ENCODE data around the gene ERBB4.
"Not testable (repeated sequence)": the region's sequence is repeated elsewhere in the genome, so short reads cannot be mapped to it uniquely, and the experiment has no call there.

ERBB4 gene

DNA sequence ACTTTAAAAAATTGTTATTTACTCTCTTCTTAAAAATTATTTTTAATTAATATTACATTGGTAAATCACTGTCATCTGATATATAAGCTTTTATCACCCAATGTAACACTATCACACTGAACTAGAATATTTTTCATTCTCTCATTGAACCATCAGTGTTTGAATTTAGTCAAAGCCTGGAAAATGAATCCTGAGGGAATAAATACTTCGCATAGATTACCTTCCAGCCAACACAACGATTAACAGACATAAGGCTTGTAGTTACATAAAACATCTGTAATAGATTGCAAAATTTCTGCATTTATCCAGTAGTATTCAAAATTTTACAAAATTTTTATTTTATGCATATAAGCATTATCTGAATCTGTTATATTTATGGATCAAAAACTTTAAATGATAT is 314.9 kb downstream of the ERBB4 start:
- DNase-seq (ENCODE audit: low read depth): no peak

DNA sequence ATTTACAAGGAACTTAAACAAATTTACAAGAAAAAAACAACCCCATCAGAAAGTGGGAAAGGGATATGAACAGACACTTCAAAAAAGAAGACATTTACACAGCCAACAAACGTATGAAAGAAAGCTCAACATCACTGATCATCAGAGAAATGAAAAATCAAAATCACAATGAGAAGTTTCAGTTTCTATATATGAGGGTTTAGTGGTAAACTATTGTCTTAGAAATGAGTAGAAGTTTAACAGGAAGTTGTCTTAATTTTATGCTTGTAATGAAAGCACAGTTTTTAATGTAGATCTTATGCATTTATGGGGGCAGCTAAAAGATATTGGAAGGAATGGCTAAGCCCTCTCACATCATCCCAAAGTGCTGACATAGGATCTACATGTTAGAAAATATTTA is 325.4 kb downstream of the ERBB4 start:
- no peak for DNase-seq (ENCODE audit: low read depth)

DNA sequence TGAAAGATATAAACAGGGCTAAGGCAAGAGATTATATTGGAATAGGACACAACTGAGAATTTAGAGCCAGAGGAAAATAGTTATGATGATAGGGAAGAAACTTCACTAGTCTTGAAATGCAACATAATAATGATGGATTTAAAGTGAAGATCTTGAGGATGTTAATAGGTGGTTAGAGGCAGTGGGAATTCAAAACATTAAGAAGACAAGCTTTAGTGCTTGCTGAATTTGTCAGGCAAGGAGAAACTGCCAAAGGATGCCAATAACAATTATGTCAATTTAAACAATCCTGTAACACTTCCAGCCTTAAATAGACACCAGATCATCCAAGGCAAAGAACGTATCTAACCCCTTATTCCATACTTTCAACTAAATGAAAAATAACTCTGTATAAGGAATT is 330.1 kb downstream of the ERBB4 start:
- DNase-seq (ENCODE audit: low read depth): no peak

DNA sequence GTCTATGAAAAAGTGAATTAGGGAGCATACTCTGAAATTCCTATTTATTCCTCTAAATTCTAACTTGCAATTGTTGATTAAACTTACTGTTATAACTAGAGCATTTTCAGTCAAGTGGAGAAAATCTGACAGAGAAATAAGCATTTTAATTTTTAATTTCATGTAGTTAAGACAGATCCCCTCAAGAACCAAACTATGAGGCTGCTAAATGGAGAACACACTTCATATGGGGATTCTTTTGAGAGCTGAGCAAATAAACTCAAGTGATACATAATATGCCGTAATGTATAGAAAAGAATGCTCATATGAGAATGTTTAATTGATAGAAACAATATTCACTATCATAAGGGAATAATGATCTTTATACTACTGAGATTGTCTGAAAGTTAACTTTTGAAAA is 340.8 kb downstream of the ERBB4 start:
- DNase-seq (ENCODE audit: low read depth): no peak

DNA sequence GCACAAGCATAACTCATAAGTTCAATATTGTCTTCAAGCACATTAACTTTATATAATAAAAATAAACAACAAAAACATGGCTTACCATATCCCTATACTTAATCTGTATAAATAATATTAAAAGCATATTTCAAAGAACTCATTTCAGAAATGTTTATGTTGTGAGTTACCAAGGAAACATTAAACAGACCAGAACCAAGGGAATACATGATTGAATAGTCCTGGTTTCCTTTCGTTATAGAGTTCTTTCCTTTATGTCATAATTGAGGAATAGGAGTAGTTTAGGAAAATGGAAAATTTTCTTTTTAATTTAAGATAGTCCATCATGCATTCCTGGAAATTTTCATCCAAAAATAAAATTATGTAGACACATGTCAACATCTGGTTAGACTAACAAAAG is 343.0 kb downstream of the ERBB4 start:
- DNase-seq (ENCODE audit: low read depth): no peak

DNA sequence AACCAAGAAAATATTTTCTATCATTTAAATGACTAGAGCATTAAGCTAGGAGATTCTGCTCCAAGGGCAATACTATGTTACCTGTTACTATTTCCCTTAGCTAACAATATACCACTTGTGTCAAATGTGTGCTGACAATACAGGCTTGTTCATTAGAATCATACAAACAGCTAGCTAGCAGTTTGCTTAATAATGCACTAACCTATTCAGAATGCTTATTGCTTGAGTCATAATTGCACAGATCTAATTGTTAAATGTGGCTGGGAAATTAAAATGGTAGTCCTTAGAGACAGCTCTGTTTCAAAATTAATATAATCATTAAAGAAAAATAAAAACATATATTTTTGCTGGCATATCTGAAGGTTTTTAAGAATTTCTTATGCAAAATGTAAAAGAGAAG is 344.2 kb downstream of the ERBB4 start:
- no peak for DNase-seq (ENCODE audit: low read depth)

DNA sequence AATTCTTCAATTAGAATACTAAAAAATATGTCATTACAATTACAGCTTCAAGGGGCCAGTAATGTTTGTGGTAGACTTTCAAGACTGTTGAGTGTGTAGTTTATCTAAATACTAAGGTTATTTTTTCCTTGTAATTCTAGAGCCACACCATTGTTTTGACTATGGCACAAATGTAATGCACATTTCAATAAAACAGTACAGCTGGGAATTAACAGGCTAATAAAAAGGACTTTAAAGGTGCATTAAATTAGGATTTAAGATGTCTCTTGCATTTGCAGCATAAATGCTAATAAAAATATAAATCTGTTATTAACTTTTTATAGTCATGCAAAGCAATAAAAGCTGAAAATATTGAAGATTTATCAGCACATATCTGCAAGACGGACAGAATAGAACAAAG is 344.8 kb downstream of the ERBB4 start:
- no peak for DNase-seq (ENCODE audit: low read depth)

DNA sequence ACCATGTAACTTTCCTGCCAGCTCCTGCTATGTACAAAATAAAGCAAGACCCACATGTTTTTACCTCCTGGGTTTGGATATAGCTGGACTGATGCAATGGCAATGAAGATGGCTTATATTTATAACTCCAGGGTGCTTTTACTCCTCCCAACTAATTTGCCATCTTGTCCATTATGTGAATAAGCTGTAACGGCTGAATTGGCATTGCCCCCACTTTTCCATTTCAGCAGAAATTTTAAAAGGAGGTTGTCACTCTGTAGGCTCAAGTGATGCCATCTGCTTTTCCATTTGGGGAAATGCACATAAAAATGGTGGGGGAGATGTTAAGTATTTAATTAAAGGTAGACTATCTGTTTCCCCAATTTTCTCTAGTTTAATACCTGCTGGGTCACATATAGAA is 345.5 kb downstream of the ERBB4 start:
- no peak for DNase-seq (ENCODE audit: low read depth)

DNA sequence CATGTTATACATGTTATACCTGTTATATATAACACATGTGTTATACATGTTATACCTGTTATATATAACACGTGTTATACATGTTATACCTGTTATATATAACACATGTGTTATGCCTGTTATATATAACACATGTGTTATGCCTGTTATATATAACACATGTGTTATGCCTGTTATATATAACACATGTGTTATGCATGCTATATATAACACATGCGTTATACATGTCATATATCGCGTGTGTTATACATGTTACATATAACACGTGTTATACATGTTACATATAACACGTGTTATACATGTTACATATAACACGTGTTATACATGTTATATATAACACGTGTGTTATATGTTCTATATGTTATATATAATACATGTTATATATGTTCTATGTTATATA is 347.2 kb downstream of the ERBB4 start:
- not testable (repeated sequence) for DNase-seq (ENCODE audit: low read depth)

DNA sequence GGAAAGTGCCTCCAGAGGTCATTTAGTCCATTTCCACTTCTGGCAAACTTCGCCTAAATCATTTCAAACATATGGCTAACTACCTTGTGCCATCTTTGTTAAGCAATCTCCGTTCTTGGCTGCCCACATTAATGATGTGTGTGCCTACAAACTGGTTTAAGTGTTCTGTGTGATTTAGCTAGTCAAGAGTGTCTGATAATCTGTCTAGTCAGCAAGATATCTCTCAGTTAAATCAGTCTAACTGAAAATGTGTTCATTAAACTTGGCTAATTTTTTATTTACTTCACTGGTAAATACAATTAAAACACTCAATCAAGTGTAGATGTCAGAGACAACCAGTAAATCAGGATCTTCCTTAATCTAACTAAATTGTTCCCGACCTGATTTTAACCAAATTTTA is 352.4 kb downstream of the ERBB4 start:
- no peak for DNase-seq (ENCODE audit: low read depth)

DNA sequence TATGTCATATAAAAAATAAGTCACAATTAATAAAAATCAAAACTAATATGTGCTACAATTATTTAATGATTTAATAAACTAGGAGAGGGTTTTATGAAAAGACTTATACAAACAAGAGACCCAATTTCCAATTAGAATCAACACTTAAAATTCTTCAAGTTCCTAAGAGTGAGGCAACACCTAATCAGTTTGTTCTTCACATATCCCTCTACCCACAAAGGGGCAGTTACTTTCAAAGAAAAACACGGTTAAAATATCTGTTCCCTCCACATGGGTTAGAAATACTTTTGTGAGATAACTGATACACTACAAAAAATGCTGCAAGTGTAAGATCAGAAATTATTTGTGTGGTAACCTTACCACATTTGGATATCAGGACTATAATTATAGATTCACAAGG is 357.0 kb downstream of the ERBB4 start:
- no peak for DNase-seq (ENCODE audit: low read depth)

DNA sequence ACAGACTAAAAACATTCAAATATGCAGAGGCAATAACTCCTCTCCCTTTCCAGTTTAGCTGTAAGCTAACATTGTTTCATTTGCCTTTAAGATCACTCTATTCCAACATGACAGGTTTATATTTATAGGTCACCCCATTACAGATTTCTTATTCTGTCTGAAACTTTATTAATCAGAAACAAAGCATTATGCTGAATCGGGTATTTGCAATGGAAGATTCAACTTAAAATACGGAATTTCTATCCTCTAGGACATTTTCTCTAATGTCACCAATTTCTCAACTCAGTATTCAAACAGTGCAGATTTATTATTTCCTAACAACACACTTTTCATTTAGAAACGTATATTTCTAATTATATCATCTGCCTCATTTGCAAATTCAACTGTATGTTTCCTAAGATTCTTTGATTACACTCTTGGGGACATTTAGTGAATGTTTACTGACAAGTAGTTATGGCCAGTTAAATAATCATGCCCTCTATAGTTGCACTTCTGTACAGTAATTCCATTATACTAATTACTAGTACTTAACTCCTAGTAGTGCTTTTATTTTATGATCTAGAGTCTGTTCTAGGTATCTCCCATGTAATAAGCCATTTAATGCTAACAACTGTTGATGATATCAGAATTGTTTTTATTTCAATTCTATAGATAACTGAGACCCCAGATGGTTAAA is 358.1 kb downstream of the ERBB4 start:
- no peak for DNase-seq (ENCODE audit: low read depth)

DNA sequence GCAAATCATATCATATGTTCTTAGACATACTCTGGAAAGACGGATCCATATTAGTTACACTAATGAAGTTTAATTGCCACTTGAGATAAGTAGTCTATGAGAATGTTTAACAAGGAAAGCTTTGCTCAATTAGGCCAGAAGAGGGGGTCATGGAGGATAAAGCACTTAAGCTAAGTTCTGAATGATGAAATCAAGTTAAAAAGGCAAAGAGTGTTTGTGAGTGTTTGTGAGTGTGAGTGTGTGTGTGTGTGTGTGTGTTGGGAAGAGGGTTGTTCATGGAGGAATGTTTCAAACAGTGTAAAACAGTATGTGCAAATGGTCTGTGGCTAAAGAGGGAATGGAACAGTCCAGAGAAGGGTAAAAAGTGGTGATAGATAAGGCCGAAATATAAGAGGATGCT is 360.9 kb downstream of the ERBB4 start:
- no peak for DNase-seq (ENCODE audit: low read depth)

DNA sequence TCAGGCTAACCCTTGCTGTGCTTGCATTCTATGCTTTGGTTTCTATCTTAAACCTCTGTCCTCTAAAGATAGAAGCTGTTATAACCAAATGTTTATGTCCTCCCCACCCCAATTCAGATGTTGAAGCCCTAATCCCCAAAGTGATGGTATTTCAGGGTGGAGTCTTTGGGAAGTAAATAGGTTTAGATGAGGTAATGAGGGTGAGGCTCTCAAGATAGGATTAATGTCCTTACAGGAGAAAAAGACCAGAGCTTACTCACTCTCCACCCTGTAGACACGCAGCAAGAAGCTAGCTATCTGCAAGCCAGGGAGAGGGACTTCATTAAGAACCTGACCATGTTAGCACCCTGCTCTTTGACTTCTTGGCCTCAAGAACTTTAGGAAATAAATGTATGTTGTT is 362.5 kb downstream of the ERBB4 start:
- no peak for DNase-seq (ENCODE audit: low read depth)

DNA sequence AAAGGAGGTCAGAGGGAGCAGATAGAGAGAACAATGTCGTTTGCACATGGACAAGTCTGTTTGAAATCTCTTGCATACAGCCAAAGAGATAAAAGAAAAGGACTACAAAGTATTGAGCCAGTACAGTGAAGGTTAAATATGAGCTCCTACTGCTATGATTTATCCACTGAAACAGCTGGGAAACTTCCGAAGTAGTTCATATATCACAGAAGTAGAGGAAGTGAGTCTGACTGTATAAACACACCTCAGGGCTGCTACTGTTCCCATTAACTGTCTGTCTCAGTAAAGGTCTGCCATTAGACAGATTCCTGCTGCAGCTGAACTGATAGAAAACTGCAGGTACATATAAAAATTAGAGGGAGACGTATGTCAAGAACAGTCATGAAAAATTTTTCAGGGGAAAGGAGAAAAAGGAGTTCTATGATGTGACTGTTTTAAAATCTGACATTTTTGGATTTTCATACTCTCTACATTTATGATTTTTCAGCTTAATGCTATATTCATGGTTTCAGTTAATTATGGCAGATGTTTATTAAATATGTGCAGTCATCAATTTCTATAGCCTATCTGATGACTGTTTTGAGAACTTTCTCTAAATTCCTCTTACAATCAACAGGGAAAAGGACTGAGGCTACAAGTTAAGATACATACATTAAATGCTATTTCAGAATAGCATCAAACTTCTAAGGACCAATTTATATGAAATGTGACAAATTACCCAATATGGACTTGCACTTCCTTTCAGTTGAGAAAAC is 364.7 kb downstream of the ERBB4 start:
- no peak for DNase-seq (ENCODE audit: low read depth)

DNA sequence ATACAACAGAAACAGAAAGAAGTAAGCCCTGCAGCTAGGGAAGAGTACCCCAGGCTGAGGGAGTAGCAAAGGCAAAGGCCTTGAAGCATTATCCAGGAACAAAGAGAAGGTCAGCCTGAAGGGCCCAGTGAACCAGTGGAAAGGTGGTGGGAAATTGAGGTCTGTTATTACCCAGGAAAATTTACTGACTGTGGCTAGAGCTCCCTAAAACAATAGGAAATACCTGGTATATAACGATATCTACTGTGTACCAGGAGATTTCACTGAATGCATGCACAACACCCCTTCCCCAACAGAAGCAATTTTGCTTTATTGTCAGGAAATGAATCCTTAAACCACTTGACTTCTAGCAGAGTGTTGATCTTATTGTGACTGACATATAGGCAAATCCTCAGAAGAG is 365.3 kb downstream of the ERBB4 start:
- no peak for DNase-seq (ENCODE audit: low read depth)

DNA sequence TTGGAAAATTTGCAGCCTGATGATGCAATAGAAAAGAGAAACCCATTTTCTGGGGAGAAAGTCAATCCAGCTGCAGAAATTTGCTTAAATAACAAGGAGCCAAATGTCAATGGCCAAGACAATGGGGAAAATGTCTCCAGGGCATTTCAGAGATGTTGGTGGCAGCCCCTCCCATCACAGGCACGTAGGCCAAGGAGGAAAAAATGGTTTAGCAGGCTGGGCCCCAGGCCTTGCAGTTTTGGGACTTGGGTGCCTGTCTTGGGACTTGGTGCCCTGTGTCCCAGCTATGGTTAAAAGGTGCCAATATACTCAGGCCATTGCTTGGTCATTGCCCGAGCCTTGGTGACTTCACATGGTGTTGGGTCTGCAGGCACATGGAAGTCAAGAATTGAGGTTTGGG is 368.2 kb downstream of the ERBB4 start:
- DNase-seq (ENCODE audit: low read depth): no peak

DNA sequence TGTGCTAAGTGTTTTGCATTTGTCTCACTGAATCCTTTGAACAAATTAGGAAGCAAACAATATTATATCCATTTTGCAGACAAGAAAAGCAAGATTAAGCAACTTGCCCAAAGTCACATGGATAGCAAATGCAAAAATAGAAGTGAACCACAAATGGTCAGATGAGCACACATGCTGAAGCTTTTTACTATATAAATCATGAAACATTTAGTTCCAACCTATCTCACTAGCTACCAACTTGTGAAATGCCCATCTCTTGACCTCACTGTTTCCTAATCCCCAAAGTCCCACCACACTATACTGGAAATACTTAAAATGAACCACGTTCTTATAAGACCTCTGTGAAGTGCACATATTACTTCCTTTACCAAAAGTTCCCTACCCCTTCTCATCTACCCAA is 380.5 kb downstream of the ERBB4 start:
- DNase-seq (ENCODE audit: low read depth): no peak

DNA sequence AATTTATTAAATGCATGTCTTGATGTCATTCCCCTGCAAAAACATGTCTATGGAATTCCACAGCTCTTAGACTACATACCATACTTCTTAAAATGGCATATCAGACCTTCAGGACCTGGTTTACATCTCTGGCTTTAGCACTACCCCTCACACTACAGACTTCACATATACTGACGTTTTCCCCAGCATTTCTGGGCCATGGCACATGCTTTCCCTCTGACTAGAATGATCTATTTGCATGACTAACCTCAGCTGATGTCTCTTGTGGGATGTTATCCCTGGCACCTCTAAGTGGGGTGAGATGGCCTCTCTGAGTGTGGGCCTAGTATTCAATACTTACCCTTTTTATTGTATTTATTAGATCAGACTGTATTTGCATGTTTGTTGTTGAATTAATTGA is 381.6 kb downstream of the ERBB4 start:
- no peak for DNase-seq (ENCODE audit: low read depth)

DNA sequence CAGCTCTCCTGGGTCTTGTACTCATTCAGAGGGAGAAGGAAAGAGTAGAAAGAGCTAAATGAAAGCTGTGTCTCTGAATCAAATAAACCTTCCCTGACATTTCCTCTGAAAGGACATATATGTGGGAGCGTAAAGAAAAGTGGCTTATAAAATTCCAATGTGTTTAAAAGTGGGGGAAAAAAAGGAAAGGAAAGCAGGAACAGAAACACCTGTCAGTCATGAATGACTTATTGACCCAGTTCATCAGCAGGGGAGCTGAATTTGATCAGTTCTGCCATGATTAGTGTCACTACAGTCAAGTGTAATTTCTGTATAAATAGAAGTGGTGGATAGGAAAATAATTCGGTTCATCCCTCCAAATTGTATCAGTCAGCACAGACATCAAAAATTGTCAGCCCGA is 382.5 kb downstream of the ERBB4 start:
- no peak for DNase-seq (ENCODE audit: low read depth)

DNA sequence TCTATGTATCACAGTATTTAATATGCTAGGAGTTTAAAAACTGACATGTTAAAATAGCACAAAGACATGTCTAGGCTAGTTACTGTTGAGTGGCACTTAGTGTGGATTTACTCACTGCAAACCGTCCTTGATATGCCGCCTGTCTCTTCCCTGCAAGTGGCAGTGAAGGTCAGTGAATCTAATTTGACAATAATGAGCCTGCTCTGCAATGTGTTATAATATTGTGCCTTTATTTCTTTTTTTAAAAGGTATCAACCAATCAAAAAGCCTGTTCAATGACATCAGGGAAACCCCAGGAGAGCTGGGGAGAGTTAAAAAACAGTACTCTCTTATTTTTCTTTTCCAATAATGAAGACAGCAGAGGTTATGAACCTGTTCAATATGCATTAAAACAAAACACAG is 384.1 kb downstream of the ERBB4 start:
- no peak for DNase-seq (ENCODE audit: low read depth)

DNA sequence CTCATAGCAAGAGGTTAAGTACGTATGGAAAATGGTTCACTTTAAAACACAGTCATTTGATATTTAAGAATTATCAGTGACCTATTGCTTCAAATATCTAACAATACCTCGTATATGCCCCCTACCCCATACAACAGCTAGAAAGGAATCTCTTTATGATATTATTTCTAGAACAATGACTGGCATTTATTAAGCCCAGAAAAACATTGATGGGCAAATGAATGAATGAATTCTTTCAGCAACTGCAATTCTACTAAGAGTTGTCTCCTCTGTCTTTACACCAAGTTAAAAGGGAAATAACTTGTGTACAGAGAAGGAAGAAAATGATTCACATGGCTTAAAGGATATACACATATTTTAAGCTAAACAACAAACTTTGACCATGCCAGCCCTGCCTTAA is 384.7 kb downstream of the ERBB4 start:
- no peak for DNase-seq (ENCODE audit: low read depth)

DNA sequence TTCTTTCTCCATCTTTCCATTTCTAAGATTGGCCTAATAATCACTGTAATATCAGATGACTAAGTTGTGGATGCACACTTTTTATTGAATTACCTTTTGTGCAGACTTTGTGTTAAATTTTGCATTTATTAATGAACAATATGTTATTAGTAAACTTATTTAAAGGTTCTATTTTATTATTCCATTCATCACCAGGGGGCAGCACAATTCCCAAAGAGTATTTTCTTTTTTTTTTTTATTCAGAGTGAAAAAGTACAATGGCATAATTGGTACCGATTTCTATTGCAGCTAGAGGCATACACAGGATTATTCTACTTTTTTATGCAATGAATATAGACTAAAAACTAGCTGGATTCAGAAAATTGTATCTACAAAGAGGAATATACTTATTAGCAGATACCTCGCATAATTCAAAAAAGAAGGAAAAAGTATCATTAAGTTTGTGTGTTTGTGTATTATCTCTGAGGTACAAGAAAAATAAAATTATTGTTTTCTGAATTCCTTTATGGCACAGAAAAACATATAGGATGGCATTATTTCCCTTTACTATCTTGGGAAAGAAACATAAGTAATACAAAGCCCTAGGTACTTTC is 390.6 kb downstream of the ERBB4 start:
- DNase-seq (ENCODE audit: low read depth): no peak

DNA sequence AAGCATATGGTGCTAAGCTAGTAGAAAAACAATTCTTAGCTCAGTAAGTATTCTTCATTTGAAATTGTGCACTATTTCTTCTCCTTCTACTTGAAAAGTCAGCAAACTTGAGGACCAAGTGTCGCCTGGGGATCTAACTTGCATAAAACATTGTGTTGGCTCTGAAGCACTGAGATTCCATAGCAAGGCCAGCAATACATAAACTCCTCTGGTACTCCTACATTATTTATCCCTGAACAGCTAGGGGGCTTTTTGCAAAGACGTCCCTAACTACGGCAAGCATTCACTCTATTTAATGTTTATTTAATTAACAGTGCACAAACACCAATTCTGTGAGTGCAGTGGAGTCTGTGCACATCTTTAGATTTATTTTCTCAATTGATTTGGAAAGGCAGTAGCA is 392.2 kb downstream of the ERBB4 start:
- DNase-seq (ENCODE audit: low read depth): no peak

Measured in stimulated activated CD8-positive, alpha-beta memory T cell treated with anti-CD3 and anti-CD28 coated beads, Interleukin-7, amount 100 ng/mL, for 24 hours (primary cell).